ENCODE measurements around the gene PCDHGA1. TPM values are rescaled to one million over a fixed set of nuclear protein-coding genes. Genes with fewer than 3 reads are reported as not detected.
A peak's percentile ranks its signal among the peaks of the same experiment; 100 is the strongest.

PCDHGA1 gene
- total and polyA plus RNA-seq, 12 donors, result 0.09 to 0.96 (median 0.30) TPM

DNA sequence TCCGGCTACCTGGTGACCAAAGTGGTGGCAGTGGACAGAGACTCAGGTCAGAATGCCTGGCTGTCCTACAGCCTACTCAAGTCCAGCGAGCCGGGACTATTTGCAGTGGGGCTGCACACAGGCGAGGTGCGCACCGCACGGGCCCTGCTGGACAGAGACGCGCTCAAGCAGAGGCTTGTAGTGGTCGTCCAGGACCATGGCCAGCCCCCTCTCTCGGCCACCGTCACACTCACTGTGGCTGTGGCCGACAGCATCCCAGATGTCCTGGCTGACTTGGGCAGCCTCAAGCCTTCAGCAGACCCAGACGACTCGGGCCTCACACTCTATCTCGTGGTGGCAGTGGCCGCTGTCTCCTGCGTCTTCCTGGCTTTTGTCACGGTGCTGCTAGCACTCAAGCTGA, 26.6 kb downstream of the PCDHGA1 start:
- H3K27ac ChIP-seq, result no peak overlapping the region
- DNase-seq, result no peak
- WGBS, 4 donors, result 42 to 93% (median 63%) methylated on average over 3 to 19 of the region's 19 CpGs
- TF ChIP-seq, protein P1, sequence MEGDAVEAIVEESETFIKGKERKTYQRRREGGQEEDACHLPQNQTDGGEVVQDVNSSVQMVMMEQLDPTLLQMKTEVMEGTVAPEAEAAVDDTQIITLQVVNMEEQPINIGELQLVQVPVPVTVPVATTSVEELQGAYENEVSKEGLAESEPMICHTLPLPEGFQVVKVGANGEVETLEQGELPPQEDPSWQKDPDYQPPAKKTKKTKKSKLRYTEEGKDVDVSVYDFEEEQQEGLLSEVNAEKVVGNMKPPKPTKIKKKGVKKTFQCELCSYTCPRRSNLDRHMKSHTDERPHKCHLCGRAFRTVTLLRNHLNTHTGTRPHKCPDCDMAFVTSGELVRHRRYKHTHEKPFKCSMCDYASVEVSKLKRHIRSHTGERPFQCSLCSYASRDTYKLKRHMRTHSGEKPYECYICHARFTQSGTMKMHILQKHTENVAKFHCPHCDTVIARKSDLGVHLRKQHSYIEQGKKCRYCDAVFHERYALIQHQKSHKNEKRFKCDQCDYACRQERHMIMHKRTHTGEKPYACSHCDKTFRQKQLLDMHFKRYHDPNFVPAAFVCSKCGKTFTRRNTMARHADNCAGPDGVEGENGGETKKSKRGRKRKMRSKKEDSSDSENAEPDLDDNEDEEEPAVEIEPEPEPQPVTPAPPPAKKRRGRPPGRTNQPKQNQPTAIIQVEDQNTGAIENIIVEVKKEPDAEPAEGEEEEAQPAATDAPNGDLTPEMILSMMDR (IDR thresholded peaks at IDR 0.05), result no peak
- TF ChIP-seq POLR2A (IDR thresholded peaks at IDR 0.05), result no peak
- H3K4me3 ChIP-seq, result no peak overlapping the region
- intact Hi-C loops (cut with DNase I), result no loop called here
- H3K36me3 ChIP-seq (replicated peaks in 1 of 2), result no peaks in the 10 kb centered on the region
- H3K9me3 ChIP-seq (replicated peaks in 1 of 3), result peaks cover 0 to 24% (median 14%) of the 10 kb centered on the region in 3 donors
- no peaks in the 10 kb centered on the region for H3K4me1 ChIP-seq (replicated peaks in 1 of 2)
- no peaks in the 10 kb centered on the region for H3K27me3 ChIP-seq

DNA sequence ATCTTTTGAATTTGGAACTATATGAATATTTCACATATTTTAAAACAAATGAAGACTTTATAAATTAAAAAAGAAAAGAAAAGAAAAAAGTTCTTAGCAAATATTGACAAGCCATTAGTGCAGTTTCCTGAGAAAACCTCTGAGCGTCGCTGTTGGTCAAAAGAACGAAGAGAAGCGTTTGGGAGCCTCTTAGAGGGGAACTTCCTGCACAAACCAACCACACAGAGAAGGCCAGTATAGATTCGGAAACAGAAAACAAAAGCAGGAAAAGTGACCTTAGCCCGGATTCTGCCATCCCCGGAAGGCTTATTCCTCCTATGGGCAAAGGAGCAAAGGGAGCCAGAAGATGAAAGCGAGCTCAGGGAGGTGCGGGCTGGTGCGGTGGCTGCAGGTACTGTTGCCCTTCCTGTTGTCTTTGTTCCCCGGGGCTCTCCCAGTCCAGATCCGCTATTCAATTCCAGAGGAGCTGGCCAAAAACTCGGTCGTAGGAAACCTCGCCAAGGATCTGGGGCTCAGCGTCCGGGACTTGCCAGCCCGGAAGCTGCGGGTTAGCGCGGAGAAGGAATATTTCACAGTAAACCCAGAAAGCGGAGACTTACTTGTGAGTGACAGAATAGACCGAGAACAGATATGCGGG, 29.6 kb downstream of the PCDHGA1 start, which contains the start of gene PCDHGB2:
Gene PCDHGB2, plus strand, starts transcription at position 205 of the 637 bp plus-strand sequence. Its CDS starts 142 bp downstream, at position 347.
- WGBS, 4 donors, result 13 to 26% (median 15%) methylated on average over 15 to 24 of the region's 24 CpGs
- Histone ChIP-seq H3K36me3 (replicated peaks in 1 of 2) (no peaks in the 10 kb centered on the region), H3K9me3 (replicated peaks in 1 of 3) (peaks cover 0 to 43% (median 10%) of the 10 kb centered on the region in 3 donors), H3K4me3 (no peak within 1 kb of the TSS), H3K4me1 (replicated peaks in 1 of 2) (no peaks in the 10 kb centered on the region), H3K27me3 (no peaks in the 10 kb centered on the region), H3K27ac (no peak within 1 kb of the TSS)
- TF ChIP-seq POLR2A (IDR thresholded peaks at IDR 0.05), result no peak
- TF ChIP-seq, protein P1 (IDR thresholded peaks at IDR 0.05), result peak in 3 of 6 experiments; percentile 6 to 23 (median 16)
- DNase-seq, result no peak
- intact Hi-C loops (cut with DNase I), result no loop called here

DNA sequence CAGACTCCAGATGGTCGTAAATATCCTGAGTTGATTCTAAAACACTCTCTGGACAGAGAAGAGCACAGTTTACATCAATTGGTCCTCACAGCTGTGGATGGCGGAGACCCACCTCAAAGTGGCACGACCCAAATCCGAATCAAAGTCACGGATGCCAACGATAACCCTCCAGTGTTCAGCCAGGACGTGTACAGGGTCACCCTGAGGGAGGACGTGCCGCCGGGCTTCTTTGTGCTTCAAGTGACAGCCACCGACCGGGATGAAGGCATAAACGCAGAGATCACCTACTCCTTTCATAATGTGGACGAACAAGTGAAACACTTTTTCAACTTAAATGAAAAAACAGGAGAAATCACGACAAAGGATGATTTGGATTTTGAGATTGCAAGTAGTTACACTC, 30.4 kb downstream of the PCDHGA1 start:
- H3K4me1 ChIP-seq (replicated peaks in 1 of 2), result no peaks in the 10 kb centered on the region
- no peak for DNase-seq
- peaks cover 0 to 51% (median 10%) of the 10 kb centered on the region in 3 donors for H3K9me3 ChIP-seq (replicated peaks in 1 of 3)
- no peak for TF ChIP-seq POLR2A (IDR thresholded peaks at IDR 0.05)
- TF ChIP-seq, protein P1 (IDR thresholded peaks at IDR 0.05), result no peak
- H3K27me3 ChIP-seq, result no peaks in the 10 kb centered on the region
- intact Hi-C loops (cut with DNase I), result no loop called here
- WGBS, 4 donors, result 29 to 43% (median 33%) methylated on average over 13 to 15 of the region's 15 CpGs
- H3K4me3 ChIP-seq, result no peak overlapping the region
- no peak overlapping the region for H3K27ac ChIP-seq
- H3K36me3 ChIP-seq (replicated peaks in 1 of 2), result no peaks in the 10 kb centered on the region

DNA sequence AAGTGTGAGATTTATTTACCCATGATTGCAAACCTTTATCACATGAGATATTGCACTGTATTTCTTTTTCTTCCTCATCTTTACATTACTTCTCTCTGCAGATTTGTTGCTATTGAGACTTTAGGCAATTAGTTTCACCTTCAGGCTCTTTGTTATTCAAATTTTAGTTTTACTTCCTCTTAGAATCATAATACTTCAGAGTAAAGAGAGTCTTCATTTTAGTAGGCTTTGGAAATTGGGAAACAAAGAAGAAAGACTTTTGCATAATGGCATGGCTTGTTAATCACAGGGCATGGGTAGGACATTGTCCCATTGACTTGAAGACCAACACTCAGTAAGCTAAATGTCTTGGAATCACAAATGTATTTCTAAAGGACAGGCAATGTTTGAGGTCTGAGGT, 32.4 kb downstream of the PCDHGA1 start:
- no peak for DNase-seq
- intact Hi-C loops (cut with DNase I), result no loop called here
- no peak for TF ChIP-seq POLR2A (IDR thresholded peaks at IDR 0.05)
- TF ChIP-seq, protein P1 (IDR thresholded peaks at IDR 0.05), result no peak
- Histone ChIP-seq H3K4me3 (no peak overlapping the region), H3K27ac (no peak overlapping the region), H3K4me1 (replicated peaks in 1 of 2) (no peaks in the 10 kb centered on the region), H3K36me3 (replicated peaks in 1 of 2) (no peaks in the 10 kb centered on the region), H3K27me3 (no peaks in the 10 kb centered on the region), H3K9me3 (replicated peaks in 1 of 3) (peaks cover 0 to 52% (median 15%) of the 10 kb centered on the region in 3 donors)
